H7 (cell line): ENCODE measurements around the gene OR13C3. TPM values are rescaled to one million over a fixed set of nuclear protein-coding genes. Genes with fewer than 3 reads are reported as not detected.

ENCODE experiments used
- DNase-seq: peaks from one replicate; pipeline ENCODE4 v3.0.0; 2012
- H3K27me3 ChIP-seq: 2 replicates; pipeline ENCODE4 v1.6.0; 2011; ENCODE audit warnings: mild to moderate bottlenecking, low read length; ENCODE audit not compliant: control insufficient read depth, insufficient read depth
- H3K36me3 ChIP-seq: replicated peaks from 2 replicates; pipeline ENCODE4 v1.5.1; 2011; ENCODE audit warnings: low read length; ENCODE audit not compliant: control insufficient read depth, insufficient read depth
- H3K4me3 ChIP-seq: 2 replicates; pipeline ENCODE4 v1.5.1; 2011; ENCODE audit warnings: low read depth, mild to moderate bottlenecking, control low read depth, low read length, moderate library complexity; ENCODE audit not compliant: insufficient read depth
- total RNA-seq: library from RNA; depleted of rRNA; stranded (reverse); fragments of >200 nt; shearing (Covaris generic); gene quantifications from 2 replicates; pipeline ENCODE4 v1.2.3, GENCODE V29; 2014; rRNA removed

The OR13C3 gene
- total RNA-seq, 1 experiment from 2014 or later, result not detected

DNA sequence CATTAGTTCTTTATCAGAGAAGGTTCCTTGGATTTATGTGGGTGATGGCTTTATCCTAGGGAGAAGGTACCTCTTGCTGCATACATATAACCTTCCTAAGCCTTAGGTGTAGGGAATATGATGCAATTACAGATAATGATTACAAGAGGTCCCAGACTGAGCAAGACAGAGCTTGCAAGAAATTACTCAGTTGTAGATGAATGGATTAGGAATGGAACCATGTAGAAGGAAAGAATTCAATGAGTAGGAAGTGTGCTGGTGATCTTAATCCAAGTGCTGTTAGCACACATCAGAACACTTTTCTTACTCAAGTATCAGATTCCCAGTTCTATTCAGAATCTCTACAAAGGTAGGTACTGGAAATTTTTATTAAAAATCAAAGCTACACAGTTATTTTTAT lies 30.1 kb downstream of the OR13C3 start:
- DNase-seq, result no peak
- Histone ChIP-seq H3K36me3 (no peaks in the 10 kb centered on the region), H3K4me3 (no peak overlapping the region), H3K27me3 (no peaks in the 10 kb centered on the region)

GRCh38 chr9:104503963-104504362 lies 32.7 kb downstream of the OR13C3 start, which contains the start of gene OR13F1:
OR13F1 (plus strand) TSS chr9:104504263; CDS start chr9:104504263, 0 bp downstream.
- DNase-seq, result no peak
- no peaks in the 10 kb centered on the region for H3K27me3 ChIP-seq
- H3K36me3 ChIP-seq, result no peaks in the 10 kb centered on the region
- H3K4me3 ChIP-seq, result no peak within 1 kb of the TSS

DNA sequence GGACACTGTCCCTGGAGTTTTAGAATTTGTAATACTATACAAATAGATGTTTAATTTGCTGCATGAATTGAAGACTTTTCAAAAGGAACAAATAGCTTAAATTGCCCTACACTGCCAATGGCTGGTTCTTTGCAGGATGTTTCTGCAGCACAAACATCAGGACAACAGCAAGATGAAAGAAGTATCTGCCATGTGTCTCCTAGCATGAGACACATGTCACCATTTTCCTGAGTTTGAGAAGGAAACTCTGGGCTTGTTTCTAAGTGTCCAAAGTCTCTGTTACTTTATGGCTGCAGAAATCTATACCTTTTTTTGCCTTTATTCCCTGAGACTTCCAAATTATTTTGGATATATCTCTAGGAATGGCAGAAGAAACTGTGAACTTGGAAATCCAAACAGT lies 33.2 kb downstream of the OR13C3 start:
- DNase-seq, result no peak
- no peaks in the 10 kb centered on the region for H3K27me3 ChIP-seq
- H3K36me3 ChIP-seq, result no peaks in the 10 kb centered on the region
- no peak overlapping the region for H3K4me3 ChIP-seq

GRCh38 chr9:104494808-104495207 lies 41.8 kb downstream of the OR13C3 start:
- H3K4me3 ChIP-seq, result no peak overlapping the region
- DNase-seq, result peak; percentile 52
- no peaks in the 10 kb centered on the region for H3K27me3 ChIP-seq
- no peaks in the 10 kb centered on the region for H3K36me3 ChIP-seq

Other genes with a start within 250 kb of the OR13C3 start
- not detected in 2 replicates for gene OR13F1, start 32.6 kb downstream of the OR13C3 start, total RNA-seq
- gene OR13C4, start 9.6 kb downstream of the OR13C3 start, total RNA-seq, result not detected in 2 replicates
- gene OR13C8, start 32.3 kb upstream of the OR13C3 start, total RNA-seq, result not detected in 2 replicates
- not detected in 2 replicates for gene OR13C5, start 62.6 kb upstream of the OR13C3 start, total RNA-seq
- not detected in 2 replicates for gene OR13C2, start 68.8 kb upstream of the OR13C3 start, total RNA-seq
- gene OR13C9, start 81.3 kb upstream of the OR13C3 start, total RNA-seq, result not detected in 2 replicates
- not detected in 2 replicates for gene OR13D1, start 157.7 kb upstream of the OR13C3 start, total RNA-seq
- 19.0 and 20.4 TPM in 2 replicates for gene NIPSNAP3A, start 210.8 kb upstream of the OR13C3 start, total RNA-seq
- 0.59 and 0.81 TPM in 2 replicates for gene NIPSNAP3B, start 227.3 kb upstream of the OR13C3 start, total RNA-seq